Ectodermal cell (in vitro differentiated cells): Measurements from ENCODE around the gene SCYGR7.

ENCODE experiments used
- H3K27ac ChIP-seq: 2 replicates; pipeline ENCODE4 v1.7.0; 2013; ENCODE audit warnings: mild to moderate bottlenecking, low read depth, low read length; ENCODE audit not compliant: insufficient read depth, poor library complexity, severe bottlenecking
- H3K27me3 ChIP-seq: 2 replicates; pipeline ENCODE4 v1.7.0; 2013; ENCODE audit warnings: mild to moderate bottlenecking, low read length; ENCODE audit not compliant: insufficient read depth, control insufficient read depth, poor library complexity, severe bottlenecking
- H3K36me3 ChIP-seq: one replicate; pipeline ENCODE4 v1.7.0; 2013; ENCODE audit warnings: low read length; ENCODE audit not compliant: control insufficient read depth, insufficient read depth
- H3K4me1 ChIP-seq: one replicate; pipeline ENCODE4 v1.7.0; 2013; ENCODE audit warnings: low read length; ENCODE audit not compliant: control insufficient read depth, insufficient read depth
- H3K4me3 ChIP-seq: 2 replicates; pipeline ENCODE4 v1.7.0; 2013; ENCODE audit warnings: low read depth, low read length, control low read depth; ENCODE audit not compliant: insufficient read depth
- H3K9me3 ChIP-seq: 2 replicates; pipeline ENCODE4 v1.7.0; 2013; ENCODE audit warnings: mild to moderate bottlenecking, low read length, moderate library complexity; ENCODE audit not compliant: control insufficient read depth
- WGBS, 2 experiments: methylation state at CpG; one replicate each; pipeline ENCODE4 v1.1.7; 2013; ENCODE audit warnings: missing lambda C conversion rate in 2 of 2; 5-methylcytosine and 5-hydroxymethylcytosine counted together

SCYGR7 gene

DNA sequence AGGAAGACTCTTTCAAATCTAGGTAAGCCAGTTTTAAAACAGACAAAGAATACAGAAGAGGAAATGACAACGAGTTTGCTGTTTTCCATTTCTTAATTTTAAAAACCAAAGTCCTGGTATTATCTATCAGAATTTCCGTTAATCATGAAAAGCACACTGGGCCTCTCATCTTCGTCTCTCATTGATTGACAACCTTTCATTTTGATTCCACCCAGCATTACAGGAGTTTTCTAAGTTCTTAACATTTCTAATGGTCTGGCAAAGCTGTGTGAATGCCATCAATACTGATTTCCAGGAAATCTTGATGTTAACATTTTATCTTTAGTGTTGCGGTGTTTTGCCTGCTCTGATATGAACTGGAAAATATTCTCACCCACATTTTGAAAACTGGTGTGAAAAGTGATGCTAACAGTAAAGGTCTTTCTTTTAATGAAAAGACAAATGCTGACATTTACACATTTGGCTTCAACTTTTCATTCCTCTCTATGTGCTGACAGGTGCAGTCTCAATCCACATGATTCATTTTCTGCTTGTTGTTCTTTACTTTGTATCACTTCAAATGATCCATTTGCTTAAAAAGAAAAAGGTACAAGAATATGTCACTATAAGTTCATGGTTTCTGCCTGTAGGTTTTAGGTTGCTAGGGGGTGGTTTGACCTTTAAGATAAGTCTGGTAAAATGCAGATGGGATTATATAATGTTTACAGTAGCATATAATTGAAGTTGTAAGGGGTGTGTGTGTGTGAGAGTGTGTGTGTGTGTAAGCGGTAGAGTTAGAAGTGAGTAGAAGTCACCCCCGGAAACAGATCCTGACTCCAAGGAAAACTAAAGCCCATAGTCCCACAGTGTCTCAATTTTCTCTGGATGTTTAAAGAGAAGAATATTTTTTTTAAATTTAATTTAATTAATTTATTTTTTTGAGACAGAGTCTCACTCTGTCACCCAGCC lies 47.0 kb downstream of the SCYGR7 start:
- H3K27ac ChIP-seq = no peak overlapping the region
- H3K36me3 ChIP-seq = no peaks in the 10 kb centered on the region
- no peaks in the 10 kb centered on the region for H3K9me3 ChIP-seq
- WGBS, 2 experiments = 95 to 96% methylated on average over 5 to 6 of the region's 6 CpGs
- H3K27me3 ChIP-seq = no peaks in the 10 kb centered on the region
- no peaks in the 10 kb centered on the region for H3K4me1 ChIP-seq
- no peak overlapping the region for H3K4me3 ChIP-seq
